Measurements from ENCODE around the gene SYNE1.
"Not testable (repeated sequence)": the region's sequence is repeated elsewhere in the genome, so short reads cannot be mapped to it uniquely, and the experiment has no call there.

SYNE1 gene

DNA sequence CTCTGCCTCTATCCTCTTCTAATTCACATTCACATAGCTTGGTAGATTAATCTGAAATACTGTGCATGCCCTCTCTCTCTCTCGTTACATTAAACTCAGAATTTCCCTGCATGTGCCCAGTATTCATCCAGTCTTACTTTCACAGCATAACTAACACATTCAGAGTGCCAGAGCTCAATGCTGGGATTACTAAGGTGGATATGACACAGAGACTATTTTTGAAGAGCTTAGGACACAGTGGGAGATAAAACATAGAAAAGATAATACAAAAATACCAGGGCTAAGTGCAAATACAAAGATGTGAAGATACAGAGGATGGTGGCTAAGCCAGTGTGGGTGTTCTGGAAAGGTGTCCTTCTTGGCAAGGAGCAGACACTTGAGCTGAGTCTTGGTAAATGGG, 6.3 kb downstream of the SYNE1 start:
- DNase-seq (ENCODE audit: low spot score) = no peak

DNA sequence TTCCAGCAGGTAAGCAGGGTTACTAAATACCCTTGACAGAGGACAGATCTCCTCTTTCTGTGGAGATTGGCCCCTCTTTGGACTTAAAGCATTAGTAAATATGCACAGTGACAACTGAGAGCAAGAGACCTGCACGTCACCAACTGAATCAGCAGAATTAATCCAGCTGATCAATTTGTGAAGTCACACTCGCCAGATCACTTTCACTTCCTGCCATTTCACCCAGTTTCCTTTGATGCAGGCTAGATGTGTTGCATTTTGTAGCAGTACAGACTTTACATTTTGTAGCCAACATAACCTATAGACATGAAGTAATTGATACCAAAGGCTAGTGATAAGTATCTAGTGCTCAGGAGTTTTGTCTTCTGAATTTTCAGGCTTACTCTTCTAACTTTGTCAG, 11.9 kb downstream of the SYNE1 start:
- DNase-seq (ENCODE audit: low spot score) = no peak

DNA sequence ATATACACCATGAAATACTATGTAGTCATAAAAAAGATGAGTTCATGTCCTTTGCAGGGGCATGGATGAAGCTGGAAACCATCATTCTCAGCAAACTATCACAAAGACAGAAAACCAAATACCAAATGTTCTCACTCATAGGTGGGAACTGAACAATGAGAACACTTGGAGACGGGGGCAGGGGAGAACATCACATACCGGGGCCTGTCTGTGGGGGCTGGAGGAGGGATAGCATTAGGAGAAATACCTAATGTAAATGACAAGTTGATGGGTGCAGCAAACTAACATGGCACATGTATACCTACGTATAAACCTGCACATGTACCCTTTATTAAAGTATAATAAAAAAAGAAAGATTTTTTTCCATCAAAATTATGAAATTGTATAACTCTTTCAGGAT, 22.4 kb downstream of the SYNE1 start:
- DNase-seq (ENCODE audit: low spot score) = not testable (repeated sequence)

DNA sequence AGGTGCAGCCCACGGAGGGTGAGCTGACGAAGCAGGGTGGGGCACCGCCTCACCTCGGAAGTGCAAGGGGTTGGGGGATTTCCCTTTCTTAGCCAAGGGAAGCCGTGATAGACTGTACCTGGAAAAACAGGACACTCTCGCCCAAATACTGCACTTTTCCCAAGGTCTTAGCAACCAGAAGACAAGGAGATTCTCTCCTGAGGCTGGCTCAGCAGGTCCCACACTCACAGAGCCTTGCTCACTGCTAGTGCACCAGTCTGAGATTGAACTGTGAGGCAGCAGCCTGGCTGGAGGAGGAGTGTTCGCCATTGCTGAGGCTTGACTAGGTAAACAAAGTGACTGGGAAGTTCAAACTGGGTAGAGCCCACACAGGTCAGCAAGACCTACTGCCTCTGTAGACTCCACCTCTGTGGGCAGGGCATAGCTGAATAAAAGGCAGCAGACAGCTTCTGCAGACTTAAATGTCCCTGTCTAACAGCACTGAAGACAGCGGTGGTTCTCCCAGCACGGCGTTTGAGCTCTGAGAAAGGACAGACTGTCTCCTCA, 28.0 kb downstream of the SYNE1 start:
- DNase-seq (ENCODE audit: low spot score) = no peak

DNA sequence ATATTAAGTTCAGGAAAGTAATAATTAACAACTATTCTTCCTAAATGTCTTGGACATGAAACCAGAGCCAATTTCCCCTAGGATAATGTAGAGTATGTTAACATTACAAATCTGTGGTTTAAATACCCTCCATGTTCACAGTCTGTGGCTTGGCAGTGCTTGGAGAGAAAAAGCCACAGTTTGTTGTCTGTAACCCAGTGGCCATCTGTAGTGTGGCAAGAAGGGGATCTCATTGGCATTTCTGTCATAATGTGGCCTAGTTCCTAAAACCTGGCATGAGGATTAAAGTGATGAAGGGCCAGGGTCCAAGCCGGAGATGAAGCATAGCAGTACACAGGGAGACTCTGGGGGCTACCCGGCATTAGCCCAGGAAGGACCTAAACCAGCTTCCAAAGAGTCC, 31.2 kb downstream of the SYNE1 start:
- DNase-seq (ENCODE audit: low spot score) = no peak

DNA sequence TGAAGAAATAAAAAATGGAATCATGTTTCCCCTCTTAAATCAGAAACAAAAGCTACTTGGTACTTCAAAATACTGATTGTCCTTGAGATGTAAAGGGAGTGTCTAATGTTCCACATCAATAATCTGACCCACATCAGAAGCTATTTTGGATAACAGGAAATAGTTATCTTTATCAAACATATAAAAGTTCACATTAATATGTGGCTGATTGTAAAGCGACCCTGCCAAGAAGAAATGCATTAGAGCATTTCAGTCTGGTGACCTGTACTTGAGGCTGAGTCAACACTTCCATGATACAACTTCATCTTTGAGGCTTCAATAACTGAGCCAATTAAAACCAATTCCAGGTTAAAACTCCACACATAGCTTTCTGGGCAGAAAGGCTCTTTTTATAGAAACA, 31.8 kb downstream of the SYNE1 start:
- DNase-seq (ENCODE audit: low spot score) = no peak

DNA sequence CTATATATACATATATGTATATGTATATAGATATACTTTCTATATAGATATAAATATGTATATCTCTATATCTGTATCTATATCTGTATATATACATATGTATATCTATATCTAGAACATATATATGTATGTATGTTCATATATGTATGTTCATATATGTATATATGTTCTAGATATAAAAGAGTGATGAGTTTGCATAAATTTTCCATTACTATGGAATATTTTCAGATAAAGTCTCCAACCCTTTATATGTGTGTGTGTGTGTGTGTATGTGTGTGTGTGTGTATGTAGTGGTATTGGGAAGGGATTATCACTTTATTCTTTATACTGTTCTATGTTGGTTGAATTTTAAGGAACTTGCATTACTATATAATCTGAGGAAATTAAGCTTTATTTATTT, 33.3 kb downstream of the SYNE1 start:
- DNase-seq (ENCODE audit: low spot score) = no peak

DNA sequence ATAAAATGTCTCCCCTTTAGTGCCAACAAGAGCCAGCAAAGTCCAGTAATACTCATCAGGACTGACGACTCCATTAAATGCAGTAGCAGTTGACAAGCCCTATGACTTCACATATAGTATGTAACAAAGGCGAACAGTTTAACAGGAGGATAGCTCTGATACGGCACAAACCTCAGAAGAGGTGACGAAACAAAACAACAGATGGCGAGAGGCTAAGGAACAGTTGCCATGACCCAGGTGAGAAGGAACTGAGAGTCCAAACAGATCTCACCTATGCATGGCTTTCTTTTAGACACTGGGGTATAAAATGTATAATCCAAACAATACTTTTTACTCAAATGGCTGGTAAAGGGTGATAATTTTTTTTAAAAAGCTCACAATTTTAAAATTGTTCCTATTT, 37.1 kb downstream of the SYNE1 start:
- no peak for DNase-seq (ENCODE audit: low spot score)

DNA sequence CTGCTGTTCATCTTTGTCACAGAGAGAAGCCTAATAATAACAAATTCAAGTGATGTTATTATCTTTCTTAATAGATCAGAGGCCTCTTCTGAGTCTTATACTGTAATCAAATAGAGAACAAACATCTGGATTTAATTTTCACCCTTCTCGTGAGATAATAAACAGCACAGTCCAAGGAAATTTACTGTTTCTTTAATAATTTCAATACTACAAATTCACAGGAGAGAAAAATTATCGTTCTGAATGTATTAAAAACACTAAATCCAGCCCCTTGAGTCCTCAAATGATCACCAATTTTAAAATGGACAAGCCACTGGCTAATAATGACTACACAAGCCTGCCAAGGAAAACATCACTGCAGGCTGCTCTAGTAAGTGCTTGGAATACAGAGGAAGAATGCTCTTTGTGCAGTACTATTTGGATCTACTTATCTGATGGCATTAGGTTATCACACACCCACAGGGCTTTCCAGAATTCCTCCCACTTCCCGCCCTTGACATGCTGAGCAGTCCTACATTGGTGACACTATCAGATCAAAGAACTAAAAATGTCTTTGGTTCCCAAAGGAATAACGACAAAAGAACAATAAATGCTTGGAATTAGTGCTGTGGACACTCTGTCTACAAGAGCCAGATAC, 38.1 kb downstream of the SYNE1 start:
- DNase-seq (ENCODE audit: low spot score) = no peak

DNA sequence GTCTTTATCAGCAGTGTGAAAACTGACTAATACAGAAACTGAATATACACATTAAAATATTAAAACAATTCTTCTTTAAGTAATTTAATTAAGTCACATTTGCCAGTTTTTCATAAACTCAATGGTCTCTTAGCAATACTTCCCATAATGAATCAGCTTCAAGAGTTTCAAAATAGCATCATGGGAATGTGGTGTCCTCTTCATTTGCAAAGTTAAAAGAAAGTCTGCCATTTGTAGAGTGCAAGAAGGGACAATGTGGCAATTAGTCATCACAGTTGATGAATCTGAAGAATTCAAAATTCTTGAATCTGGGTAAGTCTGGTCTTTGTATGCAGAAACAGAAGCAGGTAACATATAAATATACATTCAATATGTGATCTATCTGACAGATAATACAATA, 38.7 kb downstream of the SYNE1 start:
- no peak for DNase-seq (ENCODE audit: low spot score)

DNA sequence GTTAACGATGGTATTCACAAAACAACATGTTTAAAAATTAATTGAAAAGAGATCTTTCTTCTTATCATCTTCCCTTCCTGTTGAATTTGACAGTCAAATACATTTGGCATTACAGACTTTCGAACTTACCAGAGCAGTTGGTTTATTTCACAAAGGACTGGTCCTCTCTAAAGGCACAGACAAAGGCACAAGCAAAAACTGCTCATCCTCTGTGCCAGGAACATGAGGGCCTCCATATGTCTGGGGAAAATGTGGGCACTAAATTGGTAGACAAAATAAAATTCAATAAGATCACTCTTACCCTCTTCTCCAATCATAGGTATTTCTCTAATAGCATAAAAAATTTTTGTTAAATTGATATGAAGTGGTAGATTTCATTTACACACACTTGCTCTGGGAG, 40.4 kb downstream of the SYNE1 start:
- no peak for DNase-seq (ENCODE audit: low spot score)

DNA sequence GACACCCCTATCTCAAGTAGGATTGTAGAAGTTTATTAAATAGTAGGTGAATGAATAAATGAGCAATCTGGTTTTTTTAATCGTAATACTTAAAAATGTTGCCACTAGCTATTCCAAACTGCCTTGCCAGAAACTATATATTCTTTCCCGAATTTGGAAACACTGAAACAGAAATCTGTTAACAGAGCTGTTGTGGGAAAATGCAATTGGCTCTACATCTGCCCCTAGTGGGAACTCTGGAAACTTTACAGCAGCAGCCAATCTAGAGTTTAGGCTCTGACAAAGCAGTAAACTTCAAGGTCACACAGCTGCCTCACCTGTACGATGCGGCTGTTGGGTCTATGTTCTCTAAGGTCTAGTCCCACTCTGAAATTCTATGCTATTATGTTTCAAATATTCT, 41.7 kb downstream of the SYNE1 start:
- DNase-seq (ENCODE audit: low spot score) = peak; percentile 33

DNA sequence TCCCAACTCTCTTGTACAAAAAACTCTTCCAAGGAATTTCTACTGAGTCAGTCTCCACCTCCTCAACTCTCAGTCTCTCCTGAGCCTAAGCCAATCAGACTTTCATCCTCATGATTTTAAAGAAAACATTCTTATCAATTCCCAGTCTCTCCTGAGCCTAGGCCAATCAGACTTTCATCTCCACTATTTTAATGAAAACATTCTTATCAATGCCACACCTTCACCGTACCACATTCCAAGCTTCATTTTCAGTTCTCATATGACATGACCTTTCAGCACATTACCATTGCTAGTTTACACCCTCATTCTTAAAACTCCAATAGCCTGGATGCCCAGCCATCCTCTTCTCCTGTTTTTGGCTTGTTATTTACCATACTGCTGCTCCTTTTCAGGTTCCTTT, 42.5 kb downstream of the SYNE1 start:
- DNase-seq (ENCODE audit: low spot score) = no peak

DNA sequence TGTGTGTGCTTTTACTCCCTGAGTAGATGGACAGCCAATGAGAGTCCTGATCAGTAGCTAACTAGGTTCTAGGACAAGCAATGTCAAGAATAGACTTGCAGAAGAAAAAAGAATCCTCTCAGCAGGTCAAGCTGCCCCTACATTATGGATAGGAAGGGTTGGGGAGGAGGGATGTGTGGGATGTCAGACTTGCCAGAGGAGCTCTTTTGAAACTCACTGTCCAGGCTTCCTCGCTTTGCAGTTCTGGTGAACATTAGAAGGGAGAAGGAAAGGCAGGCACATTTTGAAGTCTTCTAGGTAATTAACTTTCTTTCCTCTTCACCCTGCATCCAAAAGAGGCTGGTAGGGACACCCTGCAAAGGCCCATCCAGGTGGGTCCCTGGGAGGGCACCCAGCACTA, 48.7 kb downstream of the SYNE1 start:
- DNase-seq (ENCODE audit: low spot score) = no peak

DNA sequence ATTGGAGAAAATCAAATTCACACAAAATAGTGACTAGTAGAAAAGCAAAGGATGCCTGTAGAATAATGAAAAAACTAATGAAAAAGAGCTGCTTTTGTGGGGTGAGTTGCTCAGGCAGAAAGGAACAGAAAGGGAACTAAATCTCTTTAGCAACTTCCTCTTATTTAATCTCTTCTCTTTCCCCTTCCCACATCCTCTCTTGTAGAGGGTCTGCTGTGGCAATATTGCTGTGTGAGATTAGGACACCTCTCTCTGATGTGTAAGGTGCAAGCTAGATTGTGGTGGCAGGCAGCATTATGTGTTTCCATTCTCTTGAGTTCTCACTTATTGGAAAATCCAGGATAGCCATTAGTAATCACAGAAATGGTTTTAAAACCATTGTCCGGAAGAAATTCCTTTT, 49.7 kb downstream of the SYNE1 start:
- DNase-seq (ENCODE audit: low spot score) = no peak

DNA sequence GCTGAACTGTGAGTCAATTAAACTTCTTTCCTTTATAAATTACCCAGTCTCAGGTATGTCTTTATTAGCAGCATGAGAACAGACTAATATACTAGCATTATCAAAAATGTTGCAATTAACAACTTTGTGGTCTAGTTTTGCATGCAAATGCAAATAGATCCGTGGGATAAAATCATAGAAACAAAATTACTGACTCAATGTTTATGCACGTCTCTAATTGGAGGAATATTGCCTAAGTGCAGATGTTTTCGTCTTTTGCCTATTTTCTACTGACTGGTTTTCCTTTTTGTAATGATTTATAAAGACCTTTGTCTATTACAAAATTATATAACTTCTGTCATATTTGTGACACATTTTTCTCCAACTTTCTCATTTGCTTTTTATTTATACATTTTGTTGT, 51.9 kb downstream of the SYNE1 start:
- no peak for DNase-seq (ENCODE audit: low spot score)

DNA sequence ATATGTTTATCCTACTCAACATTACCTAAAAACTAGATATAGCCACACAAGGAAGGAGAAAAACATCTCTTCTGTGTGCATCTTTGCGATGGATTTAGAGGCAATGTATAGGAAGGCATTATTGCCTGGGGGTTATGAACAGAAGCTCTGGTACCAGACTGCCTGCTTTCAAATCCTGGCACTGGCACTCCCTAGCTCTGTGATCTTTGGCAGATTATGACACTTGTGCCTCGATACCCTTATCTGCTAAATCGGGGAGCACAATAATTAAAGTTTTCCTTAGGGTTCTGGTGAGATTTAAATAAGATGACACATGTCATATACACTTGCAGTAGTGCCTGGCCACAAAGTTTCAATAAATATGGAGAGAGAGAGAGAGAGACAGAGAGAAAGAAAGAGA, 53.3 kb downstream of the SYNE1 start:
- DNase-seq (ENCODE audit: low spot score) = no peak

DNA sequence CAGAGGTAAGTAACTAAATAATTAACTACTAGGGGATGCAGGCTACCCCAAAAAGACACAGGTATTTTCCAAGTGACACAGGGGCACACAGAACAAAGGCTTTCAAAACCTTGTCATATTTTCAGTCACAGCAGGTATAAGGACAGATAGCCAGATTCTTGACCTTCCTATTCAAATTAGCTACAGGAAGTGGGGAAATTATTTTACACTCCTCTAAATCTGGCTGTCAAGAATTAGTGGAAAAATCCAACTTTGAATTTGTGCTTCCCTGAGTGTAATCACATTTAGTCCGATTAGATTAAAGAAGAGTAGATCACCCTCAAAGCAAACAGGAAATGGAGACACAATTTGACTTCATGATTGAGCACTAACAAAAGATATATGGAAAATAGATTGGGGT, 60.6 kb downstream of the SYNE1 start:
- no peak for DNase-seq (ENCODE audit: low spot score)

DNA sequence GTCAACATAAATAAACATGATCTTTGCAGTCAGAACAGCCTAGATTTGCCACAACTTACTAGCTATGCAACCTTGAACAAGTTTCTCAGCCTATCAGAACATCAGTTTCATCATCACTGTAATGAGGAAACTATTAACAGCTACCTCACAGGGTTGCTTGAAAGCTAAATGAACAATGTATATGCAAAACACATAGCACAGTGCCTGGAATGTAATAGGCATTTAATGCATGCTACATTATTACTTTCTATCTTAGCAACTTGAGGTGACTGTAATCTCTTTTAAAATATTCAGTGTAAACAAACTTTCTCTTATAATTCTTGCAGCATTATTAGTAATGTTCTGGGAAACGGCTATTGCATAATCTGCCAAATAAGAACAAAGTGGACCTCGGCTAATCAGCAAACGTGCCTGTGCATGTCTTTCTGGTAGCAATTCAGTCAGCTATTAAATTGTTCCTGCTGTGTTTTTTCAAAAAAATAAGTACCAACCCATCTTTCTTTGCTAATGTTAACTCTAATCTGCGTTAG, 61.5 kb downstream of the SYNE1 start:
- DNase-seq (ENCODE audit: low spot score) = no peak

DNA sequence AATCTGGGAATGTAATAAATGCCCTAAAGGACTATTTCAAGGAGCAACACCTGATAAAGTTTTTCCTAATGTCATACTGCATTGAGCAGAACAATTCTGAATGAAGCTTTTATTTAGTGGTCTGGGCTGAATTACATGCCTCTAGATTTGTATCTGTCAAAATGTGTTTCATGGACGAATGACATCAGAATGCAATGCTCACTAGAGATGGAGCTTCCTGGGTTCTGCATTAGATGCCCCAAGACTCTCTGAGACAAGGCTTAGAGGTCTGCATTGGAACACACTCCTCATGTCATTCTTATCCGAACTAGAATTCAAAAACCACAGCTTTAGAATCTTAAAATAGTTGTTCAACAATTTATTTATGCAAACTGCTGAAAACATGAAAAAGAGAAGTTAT, 62.0 kb downstream of the SYNE1 start:
- DNase-seq (ENCODE audit: low spot score) = no peak

DNA sequence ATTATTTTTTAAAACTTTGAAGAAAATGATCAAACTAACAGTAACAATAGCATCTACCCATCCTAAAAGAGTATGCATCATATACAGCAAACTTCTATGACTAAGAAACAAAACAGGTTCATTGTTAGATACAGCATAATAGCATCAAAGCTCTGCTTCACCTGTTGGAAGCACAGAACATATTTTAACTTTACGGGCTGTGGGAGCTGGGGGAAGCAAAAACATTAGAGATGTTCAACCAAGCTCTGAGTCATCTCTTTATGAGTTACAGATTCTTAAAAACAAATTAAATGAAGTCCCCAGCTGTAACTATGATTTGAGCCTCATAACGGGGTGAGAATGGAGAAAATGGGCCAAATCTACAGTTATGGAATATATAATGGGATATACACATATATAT, 63.4 kb downstream of the SYNE1 start:
- no peak for DNase-seq (ENCODE audit: low spot score)

DNA sequence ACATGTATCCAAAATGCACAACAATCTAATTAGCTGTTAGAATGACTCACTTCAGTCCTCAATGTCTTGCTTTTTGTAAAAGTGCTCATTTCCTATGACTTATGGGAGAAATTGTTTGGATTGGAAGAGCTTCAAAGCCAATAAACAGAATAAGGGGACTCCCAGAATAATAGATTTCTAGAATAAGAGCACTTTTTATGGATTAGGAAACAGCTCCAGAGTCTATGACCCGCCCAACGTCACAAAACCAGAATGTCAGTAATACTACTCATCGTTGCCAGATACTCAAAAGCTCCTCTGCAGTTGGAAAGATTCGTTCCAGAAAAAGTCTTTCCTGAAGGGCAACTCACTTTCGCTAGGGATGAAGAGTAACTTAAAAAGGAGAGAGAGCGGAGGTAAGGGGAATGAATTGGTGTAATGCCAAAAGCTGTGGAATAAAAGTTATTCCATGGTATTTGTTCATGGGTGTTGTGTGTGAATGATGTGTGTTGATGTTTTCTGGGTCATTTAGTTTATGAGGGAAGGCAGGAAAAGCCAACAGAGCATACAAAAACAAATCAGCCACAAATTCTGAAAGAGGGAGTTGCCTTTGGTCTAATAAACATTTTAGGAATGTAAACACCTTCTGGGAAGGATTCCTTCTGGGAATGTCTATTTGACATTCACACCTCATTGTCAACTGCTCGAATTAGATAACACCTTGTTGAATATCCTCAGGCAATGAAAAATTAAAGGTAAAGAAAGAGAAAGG, 64.6 kb downstream of the SYNE1 start:
- no peak for DNase-seq (ENCODE audit: low spot score)

DNA sequence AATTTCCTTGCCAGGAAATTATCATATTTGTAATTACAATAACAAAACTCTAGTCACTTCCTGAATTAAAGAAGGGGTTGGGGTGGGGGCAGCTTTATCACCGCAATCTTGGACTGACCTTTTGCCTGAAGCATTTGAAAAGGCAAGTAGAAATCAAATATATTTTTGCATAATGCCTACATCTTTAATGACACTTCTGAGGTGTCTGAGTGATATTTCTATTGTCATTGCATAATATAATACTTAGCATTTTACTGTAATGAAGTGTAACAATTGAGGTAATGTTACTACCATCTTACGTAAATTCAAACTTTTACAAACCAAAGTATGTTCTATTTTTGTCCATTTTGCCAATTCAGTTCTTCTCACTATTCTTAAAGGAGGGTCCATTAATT, 65.2 kb downstream of the SYNE1 start:
- no peak for DNase-seq (ENCODE audit: low spot score)

DNA sequence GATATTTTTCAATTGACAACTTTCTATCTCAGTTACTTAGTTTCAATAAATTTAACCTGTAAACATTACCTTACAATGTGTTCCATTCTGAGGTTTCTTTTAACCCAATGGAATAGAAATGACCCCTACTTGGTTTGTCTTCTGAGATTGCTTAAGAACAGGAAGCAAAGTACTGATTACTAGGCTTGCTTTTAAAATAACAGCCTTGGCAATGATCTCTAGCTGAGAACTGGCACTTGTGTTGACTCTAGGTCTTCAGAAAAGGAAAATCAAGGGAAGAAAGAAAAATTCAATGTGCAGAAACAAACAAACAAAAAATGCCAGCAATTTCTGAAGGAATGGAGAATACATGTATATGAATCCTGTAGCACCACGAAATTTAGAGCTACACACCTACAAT, 66.1 kb downstream of the SYNE1 start:
- no peak for DNase-seq (ENCODE audit: low spot score)
